Trophoblast cell (in vitro differentiated cells and primary cell): ENCODE results near the gene TMEM119.

ENCODE experiments used
- DNase-seq, 2 donors: peaks; one replicate each; pipeline ENCODE4 v3.0.0-alpha.2; 2016
- H2AFZ ChIP-seq: 2 replicates; pipeline ENCODE4 v1.6.1; 2013; ENCODE audit warnings: low read length, moderate library complexity, mild to moderate bottlenecking; ENCODE audit not compliant: insufficient read depth, poor library complexity
- H2AK5ac ChIP-seq: 2 replicates; pipeline ENCODE4 v1.6.1; 2013; ENCODE audit warnings: mild to moderate bottlenecking, low read length
- H2BK120ac ChIP-seq: 2 replicates; pipeline ENCODE4 v1.6.1; 2013; ENCODE audit warnings: low read length, mild to moderate bottlenecking, moderate library complexity; ENCODE audit not compliant: insufficient read depth, poor library complexity
- H2BK12ac ChIP-seq: 2 replicates; pipeline ENCODE4 v1.6.1; 2013; ENCODE audit warnings: mild to moderate bottlenecking, low read length, moderate library complexity
- H2BK5ac ChIP-seq: 2 replicates; pipeline ENCODE4 v1.6.1; 2013; ENCODE audit warnings: low read length, low read depth, moderate library complexity, mild to moderate bottlenecking; ENCODE audit not compliant: poor library complexity
- H3K14ac ChIP-seq: 2 replicates; pipeline ENCODE4 v1.6.1; 2013; ENCODE audit warnings: mild to moderate bottlenecking, low read length
- H3K18ac ChIP-seq: 2 replicates; pipeline ENCODE4 v1.6.1; 2013; ENCODE audit warnings: mild to moderate bottlenecking, low read length
- H3K23ac ChIP-seq: 2 replicates; pipeline ENCODE4 v1.6.1; 2013; ENCODE audit warnings: low read length
- H3K27ac ChIP-seq: 2 replicates; pipeline ENCODE4 v1.5.1; 2013; ENCODE audit warnings: low read depth, mild to moderate bottlenecking, inconsistent platforms, low read length, moderate library complexity
- H3K27me3 ChIP-seq: 2 replicates; pipeline ENCODE4 v1.6.1; 2013; ENCODE audit warnings: inconsistent platforms, mild to moderate bottlenecking, low read length, moderate library complexity; ENCODE audit not compliant: insufficient read depth
- H3K36me3 ChIP-seq, 2 experiments: 1 replicate in 1 of 2; 2 replicates in 1 of 2; pipeline ENCODE4 v1.6.1; 2013; ENCODE audit warnings: low read length in 2 of 2, mild to moderate bottlenecking in 2 of 2, moderate library complexity in 1 of 2; ENCODE audit not compliant: insufficient read depth in 2 of 2, control insufficient read depth in 1 of 2
- H3K4ac ChIP-seq: 2 replicates; pipeline ENCODE4 v1.6.1; 2013; ENCODE audit warnings: low read depth, mild to moderate bottlenecking, low read length, moderate library complexity
- H3K4me1 ChIP-seq, 2 experiments: 1 replicate in 1 of 2; 2 replicates in 1 of 2; pipeline ENCODE4 v1.6.1; 2013; ENCODE audit warnings: low read length in 2 of 2, mild to moderate bottlenecking in 2 of 2, moderate library complexity in 1 of 2; ENCODE audit not compliant: insufficient read depth in 2 of 2, control insufficient read depth in 1 of 2
- H3K4me2 ChIP-seq: 2 replicates; pipeline ENCODE4 v1.6.1; 2013; ENCODE audit warnings: inconsistent platforms, mild to moderate bottlenecking, low read length, moderate library complexity
- H3K4me3 ChIP-seq: 2 replicates; pipeline ENCODE4 v1.5.1; 2013; ENCODE audit warnings: mild to moderate bottlenecking, low read depth, low read length, inconsistent platforms
- H3K79me1 ChIP-seq: one replicate; pipeline ENCODE4 v1.6.1; 2013; ENCODE audit warnings: low read length
- H3K79me2 ChIP-seq: 2 replicates; pipeline ENCODE4 v1.6.1; 2013; ENCODE audit warnings: low read length, mild to moderate bottlenecking; ENCODE audit not compliant: control insufficient read depth, insufficient read depth, poor library complexity
- H3K9ac ChIP-seq: 2 replicates; pipeline ENCODE4 v1.6.1; 2013; ENCODE audit warnings: mild to moderate bottlenecking, low read length
- H3K9me3 ChIP-seq: 2 replicates; pipeline ENCODE4 v1.6.1; 2013; ENCODE audit warnings: low read depth, mild to moderate bottlenecking, control low read depth, inconsistent platforms, low read length; ENCODE audit not compliant: insufficient read depth
- H4K12ac ChIP-seq: 2 replicates; pipeline ENCODE4 v1.6.1; 2013; ENCODE audit warnings: low read depth, mild to moderate bottlenecking, low read length, moderate library complexity
- H4K8ac ChIP-seq: 2 replicates; pipeline ENCODE4 v1.6.1; 2013; ENCODE audit warnings: low read depth, mild to moderate bottlenecking, low read length, moderate library complexity
- H4K91ac ChIP-seq: one replicate; pipeline ENCODE4 v1.6.1; 2013; ENCODE audit warnings: low read depth, mild to moderate bottlenecking, low read length, moderate library complexity
- WGBS: extraction: QIAGEN DNeasy Blood & Tissue Kit; methylation state at CpG from one replicate; pipeline ENCODE4 v1.1.7; 2013; ENCODE audit warnings: missing lambda C conversion rate; ENCODE audit not compliant: insufficient read length, insufficient coverage; ENCODE audit errors: extremely low coverage; 5-methylcytosine and 5-hydroxymethylcytosine counted together

Gene TMEM119

GRCh38 chr12:108610856-108611605 lies 13.1 kb upstream of the TMEM119 start:
- Histone ChIP-seq H3K9ac (no peak overlapping the region), H3K23ac (no peak overlapping the region), H3K9me3 (peaks cover 1% of the 10 kb centered on the region), H3K4me2 (no peak overlapping the region), H2AK5ac (peak overlapping the region; percentile 65), H3K4me3 (no peak overlapping the region), H3K4me1 (peaks cover 12 to 20% of the 10 kb centered on the region in 2 experiments), H3K4ac (no peak overlapping the region), H4K8ac (peak overlapping the region; percentile 10), H3K79me2 (peaks cover 4% of the 10 kb centered on the region), H3K27me3 (no peaks in the 10 kb centered on the region), H2BK120ac (peak overlapping the region; percentile 5), H3K18ac (no peak overlapping the region), H2BK12ac (peak overlapping the region; percentile 85), H3K27ac (no peak overlapping the region), H3K36me3 (no peaks in the 10 kb centered on the region), H4K91ac (peak overlapping the region; percentile 28), H2BK5ac (no peak overlapping the region), H2AFZ (no peak overlapping the region), H3K79me1 (peaks cover 18% of the 10 kb centered on the region), H4K12ac (no peak overlapping the region), H3K14ac (peak overlapping the region; percentile 8)
- WGBS: no CpG with 5 or more reads among the region's 15 CpGs
- no peak for DNase-seq

DNA sequence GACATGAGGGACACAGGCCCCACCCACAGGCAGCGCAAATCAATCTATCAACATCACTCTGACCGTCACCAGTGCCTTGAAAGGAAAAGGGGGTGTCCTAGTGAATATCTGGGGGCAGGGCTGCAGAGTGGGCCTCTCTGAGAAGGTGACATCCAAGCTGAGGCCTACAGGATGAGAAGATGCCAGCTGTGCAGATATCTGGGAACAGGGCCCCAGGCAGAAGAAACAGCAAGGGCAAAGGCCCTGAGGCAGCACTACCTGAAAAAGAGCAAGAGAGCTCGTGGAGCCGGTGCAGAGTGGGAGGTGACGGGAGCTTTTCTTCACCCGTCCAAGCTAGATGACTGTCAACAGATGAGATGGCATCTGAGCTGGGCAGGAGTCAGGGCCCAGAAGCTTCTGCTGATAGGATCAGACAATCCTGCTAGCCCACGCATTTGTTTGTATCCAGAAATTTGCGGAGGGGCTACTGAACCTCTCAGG lies 12.5 kb upstream of the TMEM119 start:
- H4K8ac ChIP-seq: peak overlapping the region; percentile 10
- H4K91ac ChIP-seq: peak overlapping the region; percentile 28
- peak overlapping the region; percentile 65 for H2AK5ac ChIP-seq
- H2BK120ac ChIP-seq: peak overlapping the region; percentile 5
- H2BK5ac ChIP-seq: no peak overlapping the region
- no peak overlapping the region for H4K12ac ChIP-seq
- H3K79me2 ChIP-seq: peaks cover 4% of the 10 kb centered on the region
- no peak overlapping the region for H3K14ac ChIP-seq
- H3K27me3 ChIP-seq: no peaks in the 10 kb centered on the region
- H3K4ac ChIP-seq: no peak overlapping the region
- peaks cover 12 to 25% of the 10 kb centered on the region in 2 experiments for H3K4me1 ChIP-seq
- H3K4me2 ChIP-seq: no peak overlapping the region
- H3K27ac ChIP-seq: no peak overlapping the region
- no peak for DNase-seq
- WGBS: no CpG with 5 or more reads among the region's 8 CpGs
- no peak overlapping the region for H3K4me3 ChIP-seq
- H3K9ac ChIP-seq: no peak overlapping the region
- peaks cover 3% of the 10 kb centered on the region for H3K9me3 ChIP-seq
- peaks cover 18% of the 10 kb centered on the region for H3K79me1 ChIP-seq
- no peaks in the 10 kb centered on the region for H3K36me3 ChIP-seq
- H2AFZ ChIP-seq: no peak overlapping the region
- H3K23ac ChIP-seq: no peak overlapping the region
- no peak overlapping the region for H3K18ac ChIP-seq
- peak overlapping the region; percentile 85 for H2BK12ac ChIP-seq

- WGBS: no CpG with 5 or more reads among the region's 21 CpGs
- Histone ChIP-seq H2BK5ac (no peak overlapping the region), H3K27me3 (no peaks in the 10 kb centered on the region), H3K79me2 (peaks cover 4% of the 10 kb centered on the region), H3K4me3 (no peak overlapping the region), H3K27ac (no peak overlapping the region), H2BK120ac (peak overlapping the region; percentile 0), H2BK12ac (peak overlapping the region; percentile 85), H3K4ac (no peak overlapping the region), H3K4me1 (peaks cover 12 to 26% of the 10 kb centered on the region in 2 experiments), H4K8ac (no peak overlapping the region), H2AK5ac (peak overlapping the region; percentile 21), H4K12ac (no peak overlapping the region), H3K36me3 (no peaks in the 10 kb centered on the region), H3K9me3 (peaks cover 3% of the 10 kb centered on the region), H3K4me2 (no peak overlapping the region), H3K14ac (no peak overlapping the region), H3K9ac (no peak overlapping the region), H3K18ac (peak overlapping the region; percentile 21), H3K23ac (no peak overlapping the region), H2AFZ (peak overlapping the region; percentile 31), H3K79me1 (peaks cover 17% of the 10 kb centered on the region), H4K91ac (peak overlapping the region; percentile 28)
- no peak for DNase-seq
These were observed 11.9 kb upstream of the TMEM119 start for GRCh38 chr12:108609537-108610335.

- WGBS: no CpG with 5 or more reads among the region's 5 CpGs
- Histone ChIP-seq H4K8ac (no peak overlapping the region), H3K4ac (no peak overlapping the region), H3K79me2 (peaks cover 3% of the 10 kb centered on the region), H3K4me3 (no peak overlapping the region), H3K9ac (no peak overlapping the region), H3K18ac (no peak overlapping the region), H3K4me2 (no peak overlapping the region), H3K27ac (no peak overlapping the region), H3K27me3 (no peaks in the 10 kb centered on the region), H4K12ac (no peak overlapping the region), H3K79me1 (peaks cover 12% of the 10 kb centered on the region), H2AK5ac (peak overlapping the region; percentile 81), H2AFZ (no peak overlapping the region), H3K4me1 (peaks cover 12 to 24% of the 10 kb centered on the region in 2 experiments), H3K36me3 (no peaks in the 10 kb centered on the region), H3K23ac (no peak overlapping the region), H3K9me3 (peaks cover 3% of the 10 kb centered on the region), H2BK5ac (no peak overlapping the region), H4K91ac (peak overlapping the region; percentile 55), H3K14ac (peak overlapping the region; percentile 16), H2BK12ac (peak overlapping the region; percentile 47), H2BK120ac (no peak overlapping the region)
- DNase-seq: no peak
These were observed 10.7 kb upstream of the TMEM119 start for GRCh38 chr12:108608616-108609015.
